ENCODE data around the gene NEK3. TPM values are rescaled to one million over a fixed set of nuclear protein-coding genes. Genes with fewer than 3 reads are reported as not detected.

The NEK3 gene, protein sequence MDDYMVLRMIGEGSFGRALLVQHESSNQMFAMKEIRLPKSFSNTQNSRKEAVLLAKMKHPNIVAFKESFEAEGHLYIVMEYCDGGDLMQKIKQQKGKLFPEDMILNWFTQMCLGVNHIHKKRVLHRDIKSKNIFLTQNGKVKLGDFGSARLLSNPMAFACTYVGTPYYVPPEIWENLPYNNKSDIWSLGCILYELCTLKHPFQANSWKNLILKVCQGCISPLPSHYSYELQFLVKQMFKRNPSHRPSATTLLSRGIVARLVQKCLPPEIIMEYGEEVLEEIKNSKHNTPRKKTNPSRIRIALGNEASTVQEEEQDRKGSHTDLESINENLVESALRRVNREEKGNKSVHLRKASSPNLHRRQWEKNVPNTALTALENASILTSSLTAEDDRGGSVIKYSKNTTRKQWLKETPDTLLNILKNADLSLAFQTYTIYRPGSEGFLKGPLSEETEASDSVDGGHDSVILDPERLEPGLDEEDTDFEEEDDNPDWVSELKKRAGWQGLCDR
- 4.6 and 6.6 TPM in 2 replicates for total RNA-seq

GRCh38 chr13:52159159-52159982 lies at the start of gene NEK3:
TSS of gene NEK3 (minus strand) at chr13:52159597. CDS start at chr13:52156191, 3,406 bp downstream.

DNA sequence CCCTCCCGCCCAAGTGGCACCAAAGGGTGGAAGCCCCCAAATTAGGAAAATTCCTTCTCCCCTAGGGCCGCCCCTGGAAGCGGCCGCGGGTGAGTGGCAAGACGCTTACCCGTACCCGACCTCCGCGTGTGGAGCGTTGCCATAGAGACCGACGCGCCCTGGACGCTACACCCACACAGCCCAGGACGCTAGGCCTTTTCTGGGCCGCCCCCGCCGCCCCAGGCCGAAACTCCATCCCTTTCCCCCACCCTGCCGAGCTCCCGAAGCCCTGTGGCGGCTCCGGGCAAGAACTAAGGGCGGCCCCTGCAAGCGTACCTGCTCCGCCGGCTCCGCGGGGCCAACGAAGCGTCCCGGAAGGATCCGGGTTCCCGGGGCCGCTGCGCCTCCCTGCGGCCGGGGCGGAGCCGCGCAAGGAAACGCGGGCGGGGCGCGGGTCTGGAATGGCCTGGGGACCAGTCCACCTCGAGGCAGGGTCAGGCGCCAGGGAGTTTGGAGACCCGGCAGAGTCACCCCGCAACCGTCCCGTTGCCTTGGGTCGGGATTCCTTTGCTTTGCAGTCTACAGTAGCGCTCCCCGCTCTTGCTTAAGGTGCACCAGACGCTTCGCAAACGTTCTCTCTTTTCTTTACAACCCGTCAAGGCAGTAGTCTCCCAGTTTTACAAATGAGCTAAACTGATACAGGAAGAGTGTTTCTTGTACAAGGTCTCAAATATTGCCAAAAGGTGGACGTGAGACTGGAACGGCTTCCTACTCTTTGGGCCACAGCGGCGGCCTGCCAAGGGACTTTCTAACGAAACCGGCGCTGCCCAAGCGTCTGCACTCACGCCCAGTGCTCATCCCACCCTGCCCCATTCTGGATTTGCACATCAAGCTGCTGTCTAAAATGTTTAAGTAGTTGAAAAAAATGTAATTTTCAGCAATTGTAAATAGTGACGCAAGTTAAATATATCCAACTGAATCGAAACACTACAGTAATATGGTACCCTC lies 30.4 kb downstream of the NEK3 start, which contains the start of gene NEK5:
NEK5 (minus strand) TSS at position 360 of the 987 bp plus-strand sequence. CDS start 1,591 bp downstream, outside the sequence.

Other genes with a start within 250 kb of the NEK3 start
- 10.8 and 12.1 TPM in 2 replicates for gene ATP7B, start 148.1 kb downstream of the NEK3 start, total RNA-seq
- 5.9 and 8.9 TPM in 2 replicates for gene ALG11, start 147.2 kb downstream of the NEK3 start, total RNA-seq
- gene UTP14C, start 134.9 kb downstream of the NEK3 start, total RNA-seq = 5.2 and 6.1 TPM in 2 replicates
- gene NEK5, start 30.5 kb downstream of the NEK3 start, total RNA-seq = under 0.01 and 0.13 TPM in 2 replicates
- gene THSD1, start 246.6 kb upstream of the NEK3 start, total RNA-seq = 8.6 and 10.8 TPM in 2 replicates